Nucleus accumbens (tissue), 56 donors: ENCODE data around the gene LRRFIP1.

Experiments used
- DNase-seq, 56 donors: peaks; one replicate each; lab custom pipeline; 2025; lab: John Stamatoyannopoulos, UW

The LRRFIP1 gene

DNA sequence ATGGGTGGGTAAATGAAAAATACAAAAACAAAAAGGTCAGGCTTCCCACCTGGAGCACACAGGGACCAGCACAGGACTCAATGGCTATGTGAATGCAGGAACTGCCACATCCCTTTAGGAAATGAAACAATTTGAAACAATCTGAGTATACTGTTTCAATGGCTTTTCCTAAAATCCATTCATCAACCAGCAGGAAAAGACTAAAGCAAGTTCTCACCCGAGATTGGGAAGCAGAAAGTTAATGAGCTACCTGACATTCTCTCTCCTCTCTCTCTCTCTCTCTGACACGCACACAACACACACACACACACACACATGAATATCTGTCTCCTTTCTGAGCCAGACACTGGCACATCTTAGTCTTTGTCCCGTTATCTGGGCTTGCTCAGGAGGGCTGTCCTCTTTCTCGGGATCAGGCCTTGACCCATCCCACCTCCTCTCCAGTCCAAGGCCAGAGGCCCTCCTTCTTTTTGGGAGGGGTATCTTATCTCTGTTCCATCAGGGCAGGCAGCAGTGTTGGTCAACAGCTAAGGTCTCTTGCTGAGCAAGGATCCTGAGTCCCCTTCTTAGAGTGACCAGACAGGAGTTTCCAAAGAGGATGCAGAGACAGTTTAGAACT lies 11.6 kb upstream of the LRRFIP1 start:
- no peak for DNase-seq

DNA sequence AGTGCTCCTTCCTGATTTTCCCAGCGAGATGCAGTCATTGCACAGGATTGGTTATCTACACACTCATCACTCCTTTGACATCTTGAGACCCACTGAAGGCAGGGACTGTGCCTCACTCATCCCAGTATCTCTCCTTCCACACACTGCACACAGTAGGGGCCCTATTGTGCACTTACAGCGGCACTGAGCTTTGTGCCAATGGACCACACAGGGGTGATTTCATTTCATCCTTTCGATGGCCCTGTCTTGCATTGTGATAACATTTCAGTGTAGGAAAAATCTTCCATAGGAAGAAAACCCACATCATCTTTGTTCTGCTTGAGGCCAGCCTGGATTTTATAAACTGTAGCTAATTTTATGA lies 11.0 kb upstream of the LRRFIP1 start:
- DNase-seq = no peak

DNA sequence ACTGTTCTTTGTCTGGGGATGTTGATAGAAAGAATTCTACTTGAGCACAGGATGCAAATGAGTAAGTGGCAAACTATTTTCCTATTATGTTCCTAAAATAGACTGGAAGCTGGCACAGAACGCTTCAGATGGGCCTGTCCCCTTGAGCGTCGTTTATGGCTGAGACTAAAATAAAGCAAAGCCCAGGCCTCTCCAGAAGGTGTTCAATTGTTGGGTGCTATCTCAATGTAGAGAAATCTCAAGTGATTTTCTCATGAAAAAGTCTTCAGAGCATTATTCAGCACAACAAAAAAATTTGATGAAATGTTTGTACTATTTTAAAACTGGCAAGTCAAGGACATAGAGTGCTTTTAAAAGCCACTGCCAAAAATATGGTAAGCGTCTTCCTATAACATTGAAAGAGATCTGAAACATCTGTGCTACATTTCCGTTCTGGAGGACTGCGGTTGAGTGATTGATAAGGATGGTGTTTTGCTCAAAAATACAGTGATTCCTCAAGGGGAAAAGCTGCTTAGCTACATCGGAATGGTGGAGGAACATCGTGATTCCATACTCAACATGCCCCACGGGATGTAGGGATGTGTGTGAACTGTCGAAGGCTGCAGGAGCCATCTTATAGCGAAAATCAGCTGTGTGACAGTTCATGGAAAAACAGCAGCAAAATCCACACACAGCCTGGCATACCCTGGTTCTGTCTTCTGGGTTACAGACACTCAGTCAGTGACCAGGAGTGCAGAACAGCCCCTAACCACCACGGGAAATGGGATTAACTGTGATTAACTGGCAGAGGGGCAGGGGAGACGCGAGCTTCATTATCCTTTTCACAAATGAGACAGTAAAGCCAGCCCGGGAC lies 10.4 kb upstream of the LRRFIP1 start:
- DNase-seq = no peak

DNA sequence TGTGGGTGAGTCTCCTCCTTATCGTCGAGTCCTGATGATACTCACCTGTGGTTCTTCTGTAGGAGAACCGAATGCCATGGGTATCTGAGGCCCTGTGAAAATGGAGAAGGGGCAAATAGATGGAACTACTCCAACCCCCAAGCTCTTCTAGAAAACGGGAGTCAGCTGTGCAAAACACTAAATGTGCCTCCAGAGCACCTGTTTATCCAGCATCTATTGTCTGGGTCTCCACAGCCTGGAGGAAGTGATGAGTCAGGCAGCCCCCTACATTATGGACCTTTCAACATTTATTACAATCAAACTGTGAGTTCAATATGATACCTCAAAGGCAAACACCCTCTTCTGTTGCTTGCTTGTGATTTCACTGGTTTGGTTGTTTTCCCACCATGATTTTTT lies 9.8 kb upstream of the LRRFIP1 start:
- no peak for DNase-seq

DNA sequence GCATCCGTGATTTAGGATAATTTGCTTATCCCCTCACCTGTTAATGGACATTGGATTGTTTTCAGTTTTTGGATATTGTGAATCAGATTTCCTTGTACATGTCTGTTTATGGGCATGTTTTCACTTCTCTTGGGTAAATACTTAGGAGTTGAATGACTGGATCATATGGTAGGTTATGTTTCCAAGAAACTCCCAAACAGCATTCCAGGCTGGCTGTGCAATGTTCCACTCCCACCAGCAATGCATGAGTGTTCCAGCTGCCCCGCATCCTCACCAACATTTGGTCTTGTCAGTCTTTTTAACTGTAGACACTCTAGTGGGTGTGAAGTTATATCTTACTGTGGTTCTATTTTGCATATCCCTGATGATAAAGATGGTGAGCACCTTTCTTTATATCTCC lies 8.9 kb upstream of the LRRFIP1 start:
- no peak for DNase-seq

DNA sequence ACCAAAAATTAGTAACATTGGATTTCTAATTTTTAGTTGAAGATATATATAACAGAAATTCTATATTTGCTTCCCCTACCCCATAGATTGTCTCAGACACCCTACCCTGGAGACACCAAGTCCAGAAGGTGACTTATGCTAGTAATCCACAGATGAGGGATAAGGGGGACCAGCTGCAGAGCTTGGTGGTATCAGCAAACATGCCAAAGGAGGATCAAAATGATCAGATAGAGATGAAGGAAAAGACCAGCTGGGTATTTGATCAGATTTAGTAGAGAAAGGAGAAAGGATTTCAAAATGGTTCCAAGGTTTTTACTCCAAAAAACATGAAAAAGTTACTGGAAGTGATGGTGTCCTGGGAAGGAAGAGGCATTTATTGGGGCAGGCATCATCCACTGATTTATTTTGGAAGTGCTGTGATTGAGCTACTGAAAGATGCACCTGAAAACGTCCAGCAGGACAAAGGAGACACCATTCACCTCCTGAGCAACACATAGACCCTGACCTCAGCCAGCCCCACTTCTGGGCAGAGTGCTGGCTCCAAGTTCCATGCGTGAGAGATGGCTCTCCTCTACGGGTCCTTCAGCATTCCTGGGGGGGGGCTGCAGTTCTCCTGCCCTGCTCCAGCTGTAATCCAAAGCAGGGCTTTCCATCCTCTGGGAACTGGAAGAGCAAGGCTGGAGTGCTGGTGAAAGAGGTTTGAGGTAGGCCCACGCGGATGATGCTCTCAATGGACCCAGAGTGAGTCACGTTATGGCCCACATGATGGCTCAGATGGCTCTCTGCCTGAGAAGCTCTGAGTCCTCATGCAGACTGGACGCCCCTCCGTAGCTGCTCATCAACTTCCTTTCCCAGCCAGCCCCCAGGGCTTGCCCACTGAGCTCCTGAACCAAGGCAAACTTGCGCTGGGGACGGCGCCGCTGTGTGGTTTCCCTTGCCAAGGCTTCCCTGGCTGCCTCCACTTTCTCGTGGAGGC lies 3.7 kb upstream of the LRRFIP1 start:
- no peak for DNase-seq

DNA sequence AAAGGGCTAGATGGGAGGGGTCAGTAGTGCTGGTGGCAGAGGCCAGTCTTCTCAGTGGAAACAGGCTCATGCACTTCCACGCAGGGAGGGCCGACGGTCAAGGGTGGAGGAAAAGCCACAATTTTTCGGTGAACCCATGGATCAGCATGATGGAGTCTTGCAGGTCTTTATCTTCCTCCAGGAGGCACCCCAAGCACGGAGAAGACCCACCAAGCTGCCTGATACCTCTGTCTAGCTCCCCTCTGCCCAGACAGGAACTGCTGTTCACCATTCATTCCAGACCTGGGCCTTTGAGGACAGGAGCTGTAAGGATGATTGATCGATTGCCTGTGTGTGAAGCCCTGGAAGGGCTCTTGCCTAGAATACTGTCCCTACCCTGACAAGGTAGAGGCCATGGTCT lies 2.8 kb upstream of the LRRFIP1 start:
- DNase-seq = no peak

DNA sequence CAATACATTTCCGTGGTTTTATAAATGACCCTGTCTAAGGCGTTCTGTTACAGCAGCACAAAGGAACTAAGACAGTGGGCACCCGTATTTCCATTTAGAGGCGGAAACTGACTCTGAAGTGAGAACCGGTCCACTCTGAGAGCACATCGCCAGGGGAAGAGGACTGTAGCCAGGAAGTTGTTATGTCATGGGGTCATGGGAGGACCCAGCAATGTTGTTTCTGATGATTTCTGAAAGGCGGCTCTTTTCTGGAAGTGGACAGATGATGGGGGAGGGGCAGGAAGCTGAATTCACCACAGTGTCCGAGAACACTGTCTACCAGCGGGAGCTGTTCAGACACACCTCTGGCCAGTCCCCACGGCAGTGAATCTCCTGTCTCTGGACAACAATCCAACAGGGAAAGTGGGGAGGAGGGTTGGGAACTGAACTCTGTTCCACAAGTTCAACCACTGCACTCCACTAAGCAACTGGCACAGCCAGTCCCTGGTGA lies 2.1 kb upstream of the LRRFIP1 start:
- no peak for DNase-seq

DNA sequence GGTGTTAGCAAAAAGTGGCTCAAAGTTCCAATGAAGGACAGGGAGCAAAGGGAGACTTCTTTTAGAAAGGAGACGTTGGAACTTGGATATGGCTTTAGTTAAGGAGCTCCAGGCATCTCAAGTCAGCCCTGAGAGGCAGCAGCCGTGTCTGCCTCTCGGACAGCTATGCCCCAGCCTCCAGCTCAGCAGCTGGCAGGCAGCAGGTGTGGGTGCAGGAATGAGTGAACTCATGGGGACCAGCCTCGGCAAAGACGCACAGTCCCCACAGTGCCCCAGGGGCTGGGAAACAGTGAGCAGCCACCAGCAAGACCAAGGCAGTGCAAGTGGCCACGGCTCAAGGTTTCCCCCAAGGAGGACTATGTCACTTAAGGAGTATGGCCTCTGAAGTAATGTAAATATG lies 1.6 kb upstream of the LRRFIP1 start:
- no peak for DNase-seq

DNA sequence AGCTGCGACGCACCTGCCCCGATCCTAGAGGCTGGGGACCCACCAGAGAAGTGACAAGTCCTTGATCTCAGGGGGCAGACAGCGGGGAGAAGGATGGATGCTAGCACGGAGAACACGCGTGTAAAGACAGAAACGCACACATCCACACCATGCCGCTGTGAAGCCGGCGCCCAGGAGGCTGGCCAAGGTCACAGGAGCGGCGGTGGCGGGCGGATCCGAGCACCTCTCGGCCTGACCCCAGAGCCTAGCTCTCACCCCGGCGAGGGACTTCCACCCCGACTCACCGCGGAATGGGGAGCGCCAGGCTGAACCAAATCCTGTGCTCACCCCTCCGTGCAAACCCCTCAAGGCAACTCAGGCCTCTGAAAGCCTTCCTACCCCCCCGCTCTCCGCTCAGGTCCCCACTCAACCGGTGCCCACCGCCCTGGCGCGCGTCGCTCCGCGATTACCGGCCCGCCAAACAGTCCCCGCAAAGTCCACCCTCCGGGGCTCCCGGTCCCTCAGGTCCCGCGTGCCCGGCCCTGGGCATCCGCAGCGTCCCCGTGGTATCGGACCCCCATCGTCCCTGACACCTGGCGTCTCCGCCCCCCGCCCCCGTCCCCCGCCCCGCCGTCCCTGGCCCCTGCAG lies 460 bp upstream of the LRRFIP1 start:
- DNase-seq = peak in 2 of 56 donors; percentile 37 to 42

DNA sequence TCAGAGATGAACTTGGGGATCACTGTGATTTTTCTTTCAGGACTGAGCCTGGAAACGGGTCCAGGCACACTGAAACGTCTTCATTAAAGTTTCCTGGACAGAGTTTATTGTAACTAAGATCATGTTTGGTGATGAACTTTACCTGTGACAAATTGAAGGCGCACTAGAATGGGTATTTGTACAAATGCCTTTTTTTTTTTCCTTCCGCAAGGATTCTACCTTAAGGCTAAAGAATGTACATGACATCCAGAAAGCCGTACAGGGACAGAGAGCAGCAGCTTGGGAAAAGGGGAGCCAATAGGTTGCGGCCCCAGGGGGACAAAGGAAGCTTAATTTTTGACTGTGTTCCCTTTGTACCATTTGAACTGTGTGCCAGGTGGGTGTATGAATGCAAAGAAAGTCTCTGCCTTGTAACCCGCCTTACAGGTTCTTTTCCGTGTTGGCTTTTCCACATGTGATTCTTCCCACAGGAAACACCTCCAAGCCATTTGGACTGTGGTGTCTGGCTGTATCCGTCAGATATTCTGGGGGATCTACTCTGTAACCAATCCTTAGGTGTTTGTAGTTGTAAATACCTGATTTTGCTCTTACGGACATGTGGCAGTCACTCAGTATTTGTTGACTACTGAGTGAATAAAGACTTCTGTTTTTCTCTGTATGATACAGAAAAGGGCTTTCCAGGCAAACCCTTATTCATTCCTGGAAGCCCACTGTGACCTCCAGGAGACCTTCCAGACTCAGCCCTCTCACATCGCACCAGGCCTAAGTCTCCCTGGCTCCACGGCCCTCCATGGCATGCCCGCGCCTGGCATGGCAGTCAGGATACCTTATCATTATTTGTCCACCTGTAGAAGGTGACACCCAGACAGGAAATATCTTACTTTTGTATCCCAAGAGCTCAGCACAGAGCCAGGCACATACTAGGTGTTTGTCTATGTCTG lies 1.1 kb downstream of the LRRFIP1 start:
- DNase-seq = no peak

DNA sequence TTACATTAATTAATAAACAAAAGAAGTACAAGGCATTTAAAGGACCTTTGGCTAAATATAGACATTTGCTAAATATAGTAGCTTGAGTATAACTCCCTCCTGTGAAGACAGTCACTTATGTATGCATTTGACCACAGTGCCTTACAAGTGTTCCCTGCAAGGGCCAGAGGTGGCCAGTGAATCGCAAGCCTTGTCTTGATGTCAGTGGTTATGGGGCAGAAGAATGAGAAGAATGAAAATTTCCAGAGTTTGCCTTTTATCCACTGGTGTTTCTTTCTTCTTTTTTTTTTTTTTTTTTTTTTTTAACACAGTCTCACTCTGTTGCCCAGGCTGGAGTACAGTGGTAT lies 1.8 kb downstream of the LRRFIP1 start:
- no peak for DNase-seq

DNA sequence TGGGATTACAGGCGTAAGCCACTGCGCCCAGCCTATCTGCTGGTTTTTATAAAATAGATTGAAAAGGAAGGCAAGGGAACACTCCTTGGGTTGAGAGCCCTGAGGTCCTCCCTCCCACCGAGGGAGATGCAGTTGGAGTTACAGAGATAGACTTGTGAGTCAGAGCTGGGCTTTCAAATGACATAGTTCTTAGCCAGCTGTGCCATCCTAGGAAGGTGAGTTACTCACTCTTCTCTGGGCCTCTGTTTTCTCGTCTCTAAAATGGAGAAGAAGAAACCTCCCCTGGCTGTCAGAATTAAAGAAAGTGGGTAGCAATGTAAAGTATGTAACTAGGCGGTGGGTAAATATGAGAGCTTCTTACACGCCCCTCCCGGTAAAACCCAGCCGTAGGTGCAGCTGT lies 2.4 kb downstream of the LRRFIP1 start:
- no peak for DNase-seq

DNA sequence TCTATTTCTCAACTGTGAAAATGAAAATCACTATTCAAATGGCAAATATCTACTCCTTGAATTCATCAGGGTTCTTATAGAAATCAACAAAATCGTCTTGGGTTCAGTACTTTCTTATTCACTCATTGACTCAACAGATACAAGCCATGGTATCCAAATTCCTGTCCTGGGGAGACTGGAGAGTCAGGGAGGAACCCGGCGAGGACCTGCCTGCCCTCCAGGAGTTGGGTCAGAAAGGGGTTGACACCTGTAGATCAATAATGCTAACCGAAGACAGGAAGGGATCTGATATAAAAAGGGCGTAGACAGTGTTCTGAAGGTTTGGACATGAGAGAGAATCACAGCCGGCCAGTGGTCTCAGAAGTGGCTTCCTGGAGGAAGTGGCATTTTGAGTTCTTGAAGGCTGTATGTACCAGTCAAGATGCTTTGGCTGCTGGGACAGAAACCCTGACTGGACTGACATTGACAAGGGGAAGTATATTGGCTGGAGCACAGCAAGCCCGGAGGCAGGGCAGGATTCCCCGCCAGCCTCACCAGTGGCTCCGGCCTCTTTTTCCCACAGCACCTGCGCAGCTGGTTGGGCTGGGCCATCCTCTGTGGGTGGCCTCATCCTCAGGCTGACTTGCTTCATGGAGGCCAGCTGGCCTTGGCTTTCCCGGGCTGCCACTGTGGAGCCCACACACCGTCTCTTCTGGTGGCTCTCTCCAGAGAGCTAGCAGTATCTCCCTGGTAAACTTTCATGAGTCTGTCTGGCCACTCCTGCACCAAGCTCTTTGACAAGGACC lies 3.0 kb downstream of the LRRFIP1 start:
- DNase-seq = no peak

DNA sequence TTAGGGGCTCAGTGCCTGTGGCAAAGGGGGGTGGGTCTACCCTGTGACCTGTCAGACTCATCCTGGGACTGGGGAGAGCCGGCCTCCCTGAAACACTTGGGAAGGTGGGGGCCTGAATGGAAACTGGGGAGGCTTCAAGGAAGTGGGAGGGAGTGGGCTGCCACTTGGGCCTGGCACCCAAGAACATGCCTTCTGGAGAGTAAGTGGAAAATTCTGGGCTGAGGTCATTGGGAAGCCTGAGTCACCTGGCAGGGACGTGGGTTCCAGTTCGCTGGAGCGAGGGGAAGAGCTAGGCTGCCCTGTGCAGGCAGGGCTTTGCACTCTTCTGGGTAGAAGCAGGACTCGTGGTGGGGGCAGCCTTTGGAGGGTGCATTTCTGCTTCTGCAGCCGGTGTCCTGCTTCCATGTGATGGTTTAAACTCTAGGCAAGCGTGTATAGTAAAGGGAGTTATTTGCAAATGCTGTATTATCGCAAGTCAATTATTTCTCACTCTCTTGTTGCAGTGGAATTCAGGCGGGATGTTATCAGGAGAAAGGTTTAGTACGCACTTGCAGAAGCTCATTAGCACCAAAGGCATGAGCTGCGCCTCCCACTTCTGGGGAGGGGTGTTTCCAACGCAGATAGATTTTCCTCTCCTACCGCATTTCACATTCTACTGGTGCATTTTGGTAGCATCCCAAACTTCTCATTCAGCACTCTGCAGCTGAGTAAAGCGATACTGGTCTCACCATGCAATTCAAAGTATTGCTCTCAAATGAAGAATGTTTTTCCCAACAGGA lies 3.8 kb downstream of the LRRFIP1 start:
- DNase-seq = peak in 3 of 56 donors; percentile 8 to 22 (median 16)

DNA sequence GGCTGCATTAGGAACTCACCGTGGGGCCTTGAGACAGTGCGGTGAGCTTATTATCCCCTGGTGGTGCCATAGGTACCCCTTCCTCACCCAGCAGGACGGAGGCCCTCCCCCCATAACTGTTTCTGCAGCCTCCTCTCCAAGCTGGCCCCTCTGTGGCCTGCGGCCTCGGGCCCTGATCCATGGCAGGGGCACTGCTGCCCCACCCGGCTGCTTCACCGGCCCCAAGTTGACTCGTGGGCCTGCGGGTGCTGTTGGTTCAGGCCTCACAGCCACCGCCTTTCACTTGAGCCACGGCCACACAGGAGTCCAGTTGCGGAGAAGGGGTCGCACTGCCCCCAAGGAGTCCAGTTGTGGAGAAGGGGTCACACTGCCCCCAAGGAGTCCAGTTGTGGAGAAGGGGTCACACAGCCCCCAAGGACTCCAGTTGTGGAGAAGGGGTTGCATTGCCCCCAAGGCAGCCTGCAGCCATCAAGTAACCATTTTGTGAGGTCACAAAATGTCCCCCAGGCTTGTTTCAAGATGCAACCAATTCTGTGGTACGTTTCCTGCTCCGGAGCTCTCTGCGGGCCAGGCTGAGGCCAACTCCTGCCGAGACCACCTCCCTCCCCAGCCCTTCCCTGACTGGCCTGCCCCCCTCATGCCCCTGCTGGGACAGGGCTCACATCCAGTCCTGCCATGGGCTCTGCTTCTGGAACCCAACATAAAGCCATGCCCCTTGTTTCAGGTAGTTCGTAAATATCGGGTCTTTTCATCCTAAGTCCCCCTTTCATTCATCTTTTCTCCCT lies 4.6 kb downstream of the LRRFIP1 start:
- no peak for DNase-seq

DNA sequence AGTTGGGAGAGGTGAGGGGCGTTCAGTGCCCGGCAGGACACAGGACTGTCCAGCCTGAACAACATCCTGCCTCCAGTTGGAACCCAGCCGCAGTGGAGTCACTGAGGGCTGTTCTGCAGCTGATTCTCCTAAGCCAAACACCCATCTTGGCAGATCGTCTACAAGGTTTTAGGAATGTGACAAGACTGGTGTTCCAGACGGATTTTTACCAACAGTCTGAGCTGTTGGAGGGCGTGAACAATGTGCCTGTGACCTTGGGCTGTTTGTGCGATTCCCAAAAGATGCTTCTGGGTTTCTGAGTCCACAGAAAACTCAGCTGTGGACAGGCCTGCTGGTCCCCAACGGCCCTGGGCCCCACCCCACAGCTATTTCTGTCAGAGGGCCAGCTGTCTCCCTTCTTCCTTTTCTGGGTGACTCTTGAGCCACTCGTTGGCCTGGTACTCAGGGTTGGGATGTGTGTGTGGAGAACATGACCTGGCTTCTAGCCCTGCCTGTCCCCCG lies 5.7 kb downstream of the LRRFIP1 start:
- DNase-seq = no peak
